ENCODE results near the gene SEC14L3. TPM values are rescaled to one million over a fixed set of nuclear protein-coding genes. Genes with fewer than 3 reads are reported as not detected.
A peak's percentile ranks its signal among the peaks of the same experiment; 100 is the strongest.

The SEC14L3 gene
- total and polyA plus RNA-seq, 2 of the 13 experiments (the other 11 are each of a cell fraction or from before 2014, with no cell fraction given): not detected

- TF ChIP-seq STAG1 (CRISPR knock-in tag; IDR thresholded peaks at IDR 0.05) (no peak), ZNF710 (CRISPR knock-in tag; IDR thresholded peaks at IDR 0.05; ENCODE audit: borderline replicate concordance) (no peak), ZNF264 (CRISPR knock-in tag; IDR thresholded peaks at IDR 0.05) (no peak), BORCS8-MEF2B (CRISPR knock-in tag; IDR thresholded peaks at IDR 0.05) (0 out of 2 replicates have a peak, but pooled peaks have one; percentile 24), ZNF44 (CRISPR knock-in tag; IDR thresholded peaks at IDR 0.05) (no peak), MIER3 (CRISPR knock-in tag; IDR thresholded peaks at IDR 0.05; ENCODE audit: borderline replicate concordance) (no peak), DPF2 (CRISPR knock-in tag; IDR thresholded peaks at IDR 0.05; ENCODE audit: borderline replicate concordance, low read depth) (no peak), REL (CRISPR knock-in tag; conservative IDR thresholded peaks at IDR 0.05) (no peak), MTF2 (CRISPR knock-in tag; IDR thresholded peaks at IDR 0.05; ENCODE audit: borderline replicate concordance) (0 out of 2 replicates have a peak, but pooled peaks have one; percentile 17), ATF1 (CRISPR knock-in tag; IDR thresholded peaks at IDR 0.05) (no peak), ZNF740 (CRISPR knock-in tag; IDR thresholded peaks at IDR 0.05) (no peak), ZNF556 (CRISPR knock-in tag; IDR thresholded peaks at IDR 0.05; ENCODE audit: borderline replicate concordance) (no peak), JDP2 (CRISPR knock-in tag; IDR thresholded peaks at IDR 0.05; ENCODE audit: borderline replicate concordance) (no peak), FOXO4 (CRISPR knock-in tag; conservative IDR thresholded peaks at IDR 0.05) (no peak), BRCA1 (CRISPR knock-in tag; IDR thresholded peaks at IDR 0.05) (no peak), ZNF253 (CRISPR knock-in tag; IDR thresholded peaks at IDR 0.05; ENCODE audit: borderline replicate concordance) (no peak), ZNF382 (CRISPR knock-in tag; IDR thresholded peaks at IDR 0.05; ENCODE audit: borderline replicate concordance) (no peak), ZFAT (CRISPR knock-in tag; conservative IDR thresholded peaks at IDR 0.05) (no peak), KDM1A (CRISPR knock-in tag; IDR thresholded peaks at IDR 0.05) (no peak), ZNF746 (CRISPR knock-in tag; IDR thresholded peaks at IDR 0.05) (0 out of 2 replicates have a peak, but pooled peaks have one; percentile 28)
- TF ChIP-seq, protein P1, sequence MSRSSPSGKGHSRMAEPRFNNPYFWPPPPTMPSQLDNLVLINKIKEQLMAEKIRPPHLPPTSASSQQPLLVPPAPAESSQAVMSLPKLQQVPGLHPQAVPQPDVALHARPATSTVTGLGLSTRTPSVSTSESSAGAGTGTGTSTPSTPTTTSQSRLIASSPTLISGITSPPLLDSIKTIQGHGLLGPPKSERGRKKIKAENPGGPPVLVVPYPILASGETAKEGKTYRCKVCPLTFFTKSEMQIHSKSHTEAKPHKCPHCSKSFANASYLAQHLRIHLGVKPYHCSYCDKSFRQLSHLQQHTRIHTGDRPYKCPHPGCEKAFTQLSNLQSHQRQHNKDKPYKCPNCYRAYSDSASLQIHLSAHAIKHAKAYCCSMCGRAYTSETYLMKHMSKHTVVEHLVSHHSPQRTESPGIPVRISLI (CRISPR knock-in tag; IDR thresholded peaks at IDR 0.05; ENCODE audit: borderline replicate concordance): no peak
Measured at GRCh38 chr22:30425616-30426387, 46.0 kb downstream of the SEC14L3 start, which contains the start of gene MTFP1 (continued).

Data from HepG2 (cell line).